Fibroblast of lung (primary cell): Measurements from ENCODE around the gene ACTL10. TPM values are rescaled to one million over a fixed set of nuclear protein-coding genes. Genes with fewer than 3 reads are reported as not detected.

Experiments
- DNase-seq, 2 donors: peaks; one replicate each; pipeline versions ENCODE4 v3.0.0 to v3.0.0-alpha.2; 2010; ENCODE audit warnings: low read depth in 2 of 2
- H2AFZ ChIP-seq: 2 replicates; pipeline ENCODE4 v1.5.1; 2012; ENCODE audit warnings: low read length, control low read depth, inconsistent platforms
- H3K27ac ChIP-seq: 2 replicates; pipeline ENCODE4 v1.5.1; 2011; ENCODE audit warnings: low read length, control low read depth; ENCODE audit not compliant: insufficient read depth
- H3K27me3 ChIP-seq: 2 replicates; pipeline ENCODE4 v1.5.1; 2011; ENCODE audit warnings: mild to moderate bottlenecking, low read length; ENCODE audit not compliant: control insufficient read depth, insufficient read depth
- H3K36me3 ChIP-seq: 2 replicates; pipeline ENCODE4 v1.5.1; 2011; ENCODE audit warnings: low read length; ENCODE audit not compliant: control insufficient read depth, insufficient read depth
- H3K4me1 ChIP-seq: 2 replicates; pipeline ENCODE4 v1.5.1; 2011; ENCODE audit warnings: low read length; ENCODE audit not compliant: control insufficient read depth, insufficient read depth; ENCODE audit errors: extremely low read depth
- H3K4me2 ChIP-seq: 2 replicates; pipeline ENCODE4 v1.5.1; 2011; ENCODE audit warnings: low read length, control low read depth; ENCODE audit not compliant: insufficient read depth; ENCODE audit errors: extremely low read depth
- H3K4me3 ChIP-seq, 4 experiments: fragments of 200-600 bp in 1 of 4; sonication (generic) in 1 of 4; replicated peaks in 1 of 4; 2 replicates each; pipeline ENCODE4 v1.5.1; 2011 to 2016; ENCODE audit warnings: low read length in 4 of 4, low read depth in 3 of 4, mild to moderate bottlenecking in 3 of 4, control low read depth in 2 of 4, inconsistent platforms in 1 of 4, mixed read lengths in 1 of 4; ENCODE audit not compliant: insufficient read depth in 1 of 4; ENCODE audit errors: control extremely low read depth in 1 of 4
- H3K79me2 ChIP-seq: 2 replicates; pipeline ENCODE4 v1.5.1; 2012; ENCODE audit warnings: mild to moderate bottlenecking, low read length, inconsistent platforms; ENCODE audit not compliant: control insufficient read depth, insufficient read depth
- H3K9ac ChIP-seq: 2 replicates; pipeline ENCODE4 v1.5.1; 2011; ENCODE audit warnings: mild to moderate bottlenecking, low read length, control low read depth; ENCODE audit not compliant: insufficient read depth
- H3K9me3 ChIP-seq: 2 replicates; pipeline ENCODE4 v1.5.1; 2012; ENCODE audit warnings: low read depth, low read length; ENCODE audit not compliant: control insufficient read depth, insufficient read depth
- H4K20me1 ChIP-seq: 2 replicates; pipeline ENCODE4 v1.5.1; 2011; ENCODE audit warnings: low read length; ENCODE audit not compliant: control insufficient read depth, insufficient read depth; ENCODE audit errors: extremely low read depth
- CTCF ChIP-seq, 2 donors: IDR thresholded peaks in 1 of 2; conservative IDR thresholded peaks in 1 of 2; 1 replicate in 1 of 2; 2 replicates in 1 of 2; pipeline ENCODE4 v1.5.1; 2011 to 2012; ENCODE audit warnings: low read length in 2 of 2, control low read depth in 1 of 2, inconsistent platforms in 1 of 2, low read depth in 1 of 2, mild to moderate bottlenecking in 1 of 2
- EZH2 ChIP-seq: IDR thresholded peaks from 2 replicates; pipeline ENCODE4 v1.5.1; 2012; ENCODE audit warnings: low read length, control low read depth, mild to moderate bottlenecking; ENCODE audit errors: missing control alignments
- polyA plus RNA-seq, 2 donors: library from polyadenylated mRNA; depleted of rRNA in 1 of 2; stranded (reverse) in 1 of 2; unstranded in 1 of 2; fragments of >200 nt; gene quantifications; 2 replicates each; pipeline ENCODE4 v1.2.1, GENCODE V29; 2011 to 2012; ENCODE audit warnings: missing spikeins in 1 of 2
- total RNA-seq: library from RNA; depleted of rRNA; stranded (reverse); fragments of >200 nt; gene quantifications from 2 replicates; pipeline ENCODE4 v1.2.1, GENCODE V29; 2014

ACTL10 gene
- total and polyA plus RNA-seq, 2 donors (not counting 1 experiment from before 2014, with no cell fraction given), result 0.32 to 2.0 TPM

GRCh38 chr20:33687993-33688937, 21.5 kb downstream of the ACTL10 start:
- Histone ChIP-seq H3K9ac (no peak overlapping the region), H3K4me1 (peaks cover 8% of the 10 kb centered on the region), H3K9me3 (no peaks in the 10 kb centered on the region), H3K27ac (no peak overlapping the region), H2AFZ (no peak overlapping the region), H3K4me3 (no peak overlapping the region), H3K79me2 (peaks cover 14% of the 10 kb centered on the region), H3K27me3 (no peaks in the 10 kb centered on the region), H3K4me2 (no peak overlapping the region), H4K20me1 (no peaks in the 10 kb centered on the region), H3K36me3 (no peaks in the 10 kb centered on the region)
- TF ChIP-seq CTCF (conservative IDR thresholded peaks at IDR 0.05 in 1 of 2, IDR thresholded peaks at IDR 0.05 in 1 of 2; ENCODE audit: low read depth in 1 of 2, low read length in 2 of 2), result no peak
- no peak for TF ChIP-seq EZH2
- peak in 1 of 2 donors; percentile 23 for DNase-seq

GRCh38 chr20:33688938-33689424, 22.2 kb downstream of the ACTL10 start:
- no peak overlapping the region for H3K9ac ChIP-seq
- H3K9me3 ChIP-seq, result no peaks in the 10 kb centered on the region
- no peak overlapping the region for H3K27ac ChIP-seq
- DNase-seq, result no peak
- no peak overlapping the region for H3K4me2 ChIP-seq
- TF ChIP-seq CTCF (conservative IDR thresholded peaks at IDR 0.05 in 1 of 2, IDR thresholded peaks at IDR 0.05 in 1 of 2; ENCODE audit: low read depth in 1 of 2, low read length in 2 of 2) (no peak), EZH2 (no peak)
- H3K27me3 ChIP-seq, result no peaks in the 10 kb centered on the region
- peaks cover 14% of the 10 kb centered on the region for H3K79me2 ChIP-seq
- H3K4me1 ChIP-seq, result peaks cover 8% of the 10 kb centered on the region
- no peaks in the 10 kb centered on the region for H3K36me3 ChIP-seq
- H3K4me3 ChIP-seq, result no peak overlapping the region
- no peaks in the 10 kb centered on the region for H4K20me1 ChIP-seq
- no peak overlapping the region for H2AFZ ChIP-seq

GRCh38 chr20:33689493-33689892, 22.8 kb downstream of the ACTL10 start:
- Histone ChIP-seq H2AFZ (no peak overlapping the region), H3K36me3 (no peaks in the 10 kb centered on the region), H3K27me3 (no peaks in the 10 kb centered on the region), H3K4me3 (no peak overlapping the region), H4K20me1 (no peaks in the 10 kb centered on the region), H3K9ac (no peak overlapping the region), H3K4me2 (no peak overlapping the region), H3K27ac (no peak overlapping the region), H3K9me3 (no peaks in the 10 kb centered on the region), H3K79me2 (peaks cover 10% of the 10 kb centered on the region), H3K4me1 (peaks cover 8% of the 10 kb centered on the region)
- DNase-seq, result no peak
- TF ChIP-seq CTCF (conservative IDR thresholded peaks at IDR 0.05 in 1 of 2, IDR thresholded peaks at IDR 0.05 in 1 of 2; ENCODE audit: low read depth in 1 of 2, low read length in 2 of 2) (no peak), EZH2 (no peak)
